Activated naive CD8-positive, alpha-beta T cell (primary cell): ENCODE results near the gene HEXB.
A peak's percentile ranks its signal among the peaks of the same experiment; 100 is the strongest.

ENCODE experiments used
- H3K27ac Mint-ChIP-seq: one replicate; pipeline ENCODE4 v1.8.0; 2021; ENCODE audit warnings: mixed read lengths
- H3K27me3 Mint-ChIP-seq: one replicate; pipeline ENCODE4 v1.8.0; 2021; ENCODE audit warnings: mixed read lengths
- H3K36me3 Mint-ChIP-seq: one replicate; pipeline ENCODE4 v1.8.0; 2021; ENCODE audit warnings: mixed read lengths
- H3K4me1 Mint-ChIP-seq: one replicate; pipeline ENCODE4 v1.8.0; 2021; ENCODE audit warnings: low read depth, mixed read lengths
- H3K4me3 Mint-ChIP-seq: one replicate; pipeline ENCODE4 v1.8.0; 2021; ENCODE audit warnings: mild to moderate bottlenecking, mixed read lengths
- H3K9me3 Mint-ChIP-seq: one replicate; pipeline ENCODE4 v1.8.0; 2021; ENCODE audit warnings: low read depth, mixed read lengths

HEXB gene

DNA sequence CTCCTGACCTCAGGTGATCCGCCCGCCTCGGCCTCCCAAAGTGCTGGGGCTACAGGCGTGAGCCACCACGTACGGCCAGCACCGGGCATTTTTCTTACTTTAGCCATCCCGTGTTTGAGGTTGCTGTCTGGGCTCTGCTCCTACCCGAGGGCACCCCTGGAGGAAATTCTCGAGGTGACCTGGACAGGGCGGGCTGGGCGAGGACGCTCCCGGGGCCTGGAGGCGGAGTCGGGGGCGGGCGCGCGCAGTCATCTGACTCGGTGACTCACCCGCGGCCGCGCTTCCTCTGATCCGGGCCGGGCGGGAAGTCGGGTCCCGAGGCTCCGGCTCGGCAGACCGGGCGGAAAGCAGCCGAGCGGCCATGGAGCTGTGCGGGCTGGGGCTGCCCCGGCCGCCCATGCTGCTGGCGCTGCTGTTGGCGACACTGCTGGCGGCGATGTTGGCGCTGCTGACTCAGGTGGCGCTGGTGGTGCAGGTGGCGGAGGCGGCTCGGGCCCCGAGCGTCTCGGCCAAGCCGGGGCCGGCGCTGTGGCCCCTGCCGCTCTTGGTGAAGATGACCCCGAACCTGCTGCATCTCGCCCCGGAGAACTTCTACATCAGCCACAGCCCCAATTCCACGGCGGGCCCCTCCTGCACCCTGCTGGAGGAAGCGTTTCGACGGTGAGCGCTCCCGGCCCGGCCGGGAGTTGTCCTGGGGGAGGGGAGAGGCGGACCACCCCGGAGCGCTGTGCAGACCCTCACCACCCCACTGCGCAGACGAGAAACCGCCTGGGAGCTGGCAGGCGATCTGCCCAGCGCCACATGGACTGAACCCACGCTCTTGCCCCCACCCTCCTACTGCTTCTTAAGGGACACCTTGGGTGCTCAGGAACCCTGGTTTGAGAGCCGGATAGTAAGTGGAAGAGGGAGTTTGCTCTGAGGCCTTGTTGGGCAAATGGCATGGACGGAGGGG lies at the start of gene HEXB:
HEXB (plus strand) TSS at position 334 of the 952 bp plus-strand sequence; CDS start at position 362, 28 bp downstream.
- Mint-ChIP-seq H3K36me3 (peaks cover 4% of the 10 kb centered on the region), H3K4me1 (peaks cover 27% of the 10 kb centered on the region), H3K4me3 (peak within 1 kb of the TSS; percentile 89), H3K27ac (peak within 1 kb of the TSS; percentile 83), H3K27me3 (peaks cover 2% of the 10 kb centered on the region), H3K9me3 (no peaks in the 10 kb centered on the region)

DNA sequence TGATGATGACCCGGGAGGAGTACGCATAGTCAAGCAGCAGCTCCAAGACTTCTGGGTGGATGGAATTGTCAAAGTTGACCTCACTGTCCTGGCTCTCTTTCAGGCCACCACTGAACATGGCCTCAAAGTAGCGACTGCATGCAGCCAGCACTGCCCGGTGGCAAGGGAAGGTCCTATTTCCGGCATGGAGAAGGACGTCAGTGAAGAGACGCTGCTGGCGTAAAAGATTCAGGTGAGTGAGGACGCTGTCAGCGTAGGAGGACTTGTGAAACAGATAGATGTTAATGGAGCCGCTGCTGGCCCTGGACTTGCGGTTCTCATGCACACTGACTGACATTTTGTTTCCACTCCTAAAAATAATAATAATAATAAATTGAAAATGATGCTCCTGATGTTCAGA lies 48.9 kb upstream of the HEXB start:
- peaks cover 25% of the 10 kb centered on the region for H3K4me1 Mint-ChIP-seq
- H3K27me3 Mint-ChIP-seq = peaks cover 20% of the 10 kb centered on the region
- H3K36me3 Mint-ChIP-seq = no peaks in the 10 kb centered on the region
- no peak overlapping the region for H3K27ac Mint-ChIP-seq
- no peaks in the 10 kb centered on the region for H3K9me3 Mint-ChIP-seq
- no peak overlapping the region for H3K4me3 Mint-ChIP-seq

DNA sequence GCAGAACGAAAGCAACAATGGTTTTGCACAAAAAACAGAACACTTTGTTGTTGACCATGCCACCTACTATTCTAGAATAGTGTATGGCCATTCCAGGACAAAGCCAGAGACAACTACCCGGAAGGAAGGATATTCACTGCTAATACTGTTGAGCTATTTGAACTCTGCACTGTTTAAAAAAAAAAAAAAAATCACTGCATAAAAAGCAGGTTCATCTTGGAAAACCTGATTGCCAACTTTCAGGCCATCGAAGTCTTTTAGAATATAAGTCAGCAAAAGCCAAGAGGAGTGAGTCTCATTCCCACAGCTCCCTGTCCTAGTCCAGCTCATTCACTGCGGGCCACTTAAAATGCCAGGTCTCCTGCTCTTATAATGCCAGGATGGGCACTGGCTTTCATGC lies 48.5 kb upstream of the HEXB start:
- no peaks in the 10 kb centered on the region for H3K9me3 Mint-ChIP-seq
- H3K27ac Mint-ChIP-seq = no peak overlapping the region
- H3K4me3 Mint-ChIP-seq = no peak overlapping the region
- peaks cover 27% of the 10 kb centered on the region for H3K4me1 Mint-ChIP-seq
- H3K27me3 Mint-ChIP-seq = peaks cover 21% of the 10 kb centered on the region
- no peaks in the 10 kb centered on the region for H3K36me3 Mint-ChIP-seq

GRCh38 chr5:74638544-74638969 lies 46.5 kb upstream of the HEXB start:
- H3K27me3 Mint-ChIP-seq = peaks cover 21% of the 10 kb centered on the region
- H3K4me3 Mint-ChIP-seq = peak overlapping the region; percentile 87
- no peak overlapping the region for H3K27ac Mint-ChIP-seq
- peaks cover 27% of the 10 kb centered on the region for H3K4me1 Mint-ChIP-seq
- no peaks in the 10 kb centered on the region for H3K36me3 Mint-ChIP-seq
- H3K9me3 Mint-ChIP-seq = no peaks in the 10 kb centered on the region

DNA sequence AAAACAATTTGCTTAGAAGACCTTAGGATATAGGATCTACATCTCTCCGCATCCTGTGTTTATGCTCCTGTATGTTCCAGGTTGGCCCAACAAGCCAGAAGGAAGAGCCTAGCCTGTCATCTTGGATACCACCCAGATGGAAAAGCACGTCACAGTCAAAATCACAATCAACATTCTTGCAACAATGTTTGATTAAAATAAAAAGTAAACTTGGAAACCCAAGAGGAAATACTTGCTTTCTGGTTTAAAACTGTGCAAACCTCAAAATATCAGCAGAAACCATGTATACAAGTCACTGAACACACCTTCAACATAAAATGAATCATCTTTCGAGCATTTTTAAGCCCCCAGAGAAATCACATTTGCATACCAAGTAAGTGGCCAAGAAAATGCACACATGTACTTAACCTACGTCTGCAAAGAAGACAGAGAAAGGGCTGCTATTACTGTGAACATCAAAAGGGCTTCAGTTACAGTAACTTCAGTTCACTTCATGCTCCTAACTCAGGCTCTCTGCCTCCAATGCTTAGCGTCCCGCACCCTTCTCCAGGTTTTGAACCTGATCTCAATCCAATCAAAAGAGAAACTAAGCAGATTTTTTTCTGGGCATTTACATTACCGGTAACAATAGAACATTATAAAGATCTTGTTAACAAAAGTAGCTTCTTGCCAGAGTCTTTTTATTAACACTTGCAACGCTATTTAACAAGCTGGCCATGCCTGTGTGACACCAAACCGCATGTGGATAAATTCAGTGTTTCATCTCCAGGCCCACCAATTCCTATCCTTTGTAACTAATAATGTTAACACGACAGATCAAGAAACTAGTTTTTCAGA lies 45.8 kb upstream of the HEXB start:
- Mint-ChIP-seq H3K9me3 (no peaks in the 10 kb centered on the region), H3K4me3 (peak overlapping the region; percentile 87), H3K27ac (peak overlapping the region; percentile 73), H3K36me3 (no peaks in the 10 kb centered on the region), H3K27me3 (peaks cover 21% of the 10 kb centered on the region), H3K4me1 (peaks cover 27% of the 10 kb centered on the region)

GRCh38 chr5:74639807-74640449 lies 45.1 kb upstream of the HEXB start:
- H3K27ac Mint-ChIP-seq = peak overlapping the region; percentile 73
- H3K4me3 Mint-ChIP-seq = peak overlapping the region; percentile 87
- no peaks in the 10 kb centered on the region for H3K36me3 Mint-ChIP-seq
- H3K9me3 Mint-ChIP-seq = no peaks in the 10 kb centered on the region
- peaks cover 23% of the 10 kb centered on the region for H3K27me3 Mint-ChIP-seq
- H3K4me1 Mint-ChIP-seq = peaks cover 27% of the 10 kb centered on the region

DNA sequence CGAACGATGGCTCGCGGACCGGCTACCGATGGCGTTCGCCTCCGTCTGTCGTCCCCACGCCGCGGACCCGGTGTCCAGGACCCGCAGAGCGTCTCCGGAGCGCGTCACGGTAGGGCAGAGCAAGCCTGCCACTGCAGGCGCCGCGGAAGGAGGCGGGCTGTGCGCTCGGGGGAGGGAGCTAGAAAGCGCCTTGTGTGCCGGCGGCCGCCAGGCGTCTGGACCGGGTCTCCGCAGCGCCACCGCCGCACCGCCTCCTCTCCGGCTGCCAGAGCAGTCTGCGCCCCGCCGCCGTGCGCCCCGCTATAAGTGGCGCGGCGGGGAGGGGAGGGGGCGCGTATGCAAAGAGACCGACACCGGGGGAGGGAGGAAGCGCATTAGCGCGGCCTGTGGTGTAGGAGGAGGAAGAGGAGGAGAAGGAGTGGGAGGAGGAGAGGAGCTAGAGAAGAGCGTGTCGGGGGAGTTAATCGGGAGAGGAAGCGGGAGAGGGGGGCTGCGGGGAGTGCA lies 44.5 kb upstream of the HEXB start, which contains the start of gene ENC1:
ENC1 (minus strand) TSS at position 279 of the 504 bp plus-strand sequence. CDS start 4,243 bp downstream, outside the sequence.
- Mint-ChIP-seq H3K36me3 (no peaks in the 10 kb centered on the region), H3K4me3 (peak within 1 kb of the TSS; percentile 87), H3K4me1 (peaks cover 27% of the 10 kb centered on the region), H3K27ac (peak within 1 kb of the TSS; percentile 73), H3K27me3 (peaks cover 23% of the 10 kb centered on the region), H3K9me3 (no peaks in the 10 kb centered on the region)

DNA sequence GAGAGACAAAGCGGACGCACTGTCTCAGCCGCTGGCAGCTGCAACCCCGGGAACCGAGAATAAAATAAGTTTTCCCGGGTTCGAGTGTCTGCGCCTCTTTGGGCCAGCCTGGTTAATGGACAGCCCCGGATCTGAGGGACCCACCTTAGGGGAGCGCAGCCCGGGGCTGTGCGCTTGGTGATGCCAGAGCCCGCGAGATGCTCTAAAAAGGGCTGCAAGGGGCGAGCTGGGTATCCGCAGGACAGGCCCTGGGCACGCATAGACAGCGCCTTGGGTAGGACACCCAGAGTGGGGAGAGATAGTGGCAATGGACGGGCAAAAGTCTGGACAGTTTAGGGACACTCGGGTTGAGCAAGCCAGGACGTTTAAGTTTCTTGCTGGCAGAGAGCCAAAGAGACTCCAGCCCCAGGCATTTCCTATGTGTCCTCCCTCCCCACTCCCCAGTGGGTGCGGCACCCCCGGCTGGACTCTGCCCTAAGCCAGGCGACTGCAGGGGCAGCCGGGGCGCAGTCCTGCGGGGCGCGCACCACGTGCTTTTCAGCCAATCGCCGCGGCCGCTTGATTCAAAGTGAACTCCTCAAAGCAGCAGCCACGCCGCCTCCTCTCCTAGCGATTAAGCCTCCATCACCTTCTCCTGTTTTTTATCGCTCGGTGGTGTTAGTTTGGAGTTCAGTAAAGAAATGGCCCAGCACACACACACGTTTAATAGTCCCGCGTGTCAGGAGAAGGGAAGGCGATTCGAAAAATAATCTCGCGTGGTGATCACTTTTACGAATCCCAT lies 43.9 kb upstream of the HEXB start:
- Mint-ChIP-seq H3K27me3 (peaks cover 19% of the 10 kb centered on the region), H3K9me3 (no peaks in the 10 kb centered on the region), H3K4me1 (peaks cover 27% of the 10 kb centered on the region), H3K4me3 (peak overlapping the region; percentile 87), H3K36me3 (no peaks in the 10 kb centered on the region), H3K27ac (no peak overlapping the region)

DNA sequence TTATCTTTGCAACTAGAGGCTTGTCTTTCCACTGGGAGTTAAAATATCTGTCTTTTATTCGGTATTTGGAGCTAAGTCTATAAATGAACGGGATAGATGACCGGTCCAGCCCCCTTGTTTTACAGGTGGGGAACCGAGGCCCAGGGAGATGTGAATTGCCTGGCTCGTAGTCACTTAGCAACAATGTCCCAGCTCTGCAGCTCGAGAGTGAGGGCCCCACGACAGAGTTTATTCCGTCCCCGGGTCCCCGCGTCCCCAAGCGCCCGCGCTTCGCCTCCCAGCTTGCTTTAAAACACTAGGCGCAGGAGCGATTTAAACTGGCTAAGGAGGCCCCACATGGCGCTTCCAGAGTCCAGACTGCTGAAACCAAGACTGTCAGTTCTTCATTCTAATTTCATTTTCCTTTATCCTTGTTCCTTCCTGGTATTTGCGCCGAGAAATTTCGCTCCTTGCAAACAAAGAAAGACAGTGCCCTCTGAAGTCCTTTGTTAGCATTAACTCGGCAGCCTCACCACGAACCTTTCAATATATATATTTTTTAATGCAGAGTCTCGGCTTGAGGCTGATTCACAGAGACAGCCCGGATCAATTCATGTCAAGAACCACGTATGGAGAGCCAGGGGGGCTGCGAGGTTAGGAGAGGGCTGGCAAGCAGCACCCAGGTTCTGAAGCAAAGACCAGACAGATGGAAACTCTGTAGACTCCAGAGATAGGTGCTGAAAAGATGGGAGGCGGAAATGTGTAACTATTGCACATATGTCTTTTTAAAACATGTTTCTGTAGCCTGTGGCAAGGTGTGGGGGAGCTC lies 43.1 kb upstream of the HEXB start:
- peak overlapping the region; percentile 87 for H3K4me3 Mint-ChIP-seq
- H3K36me3 Mint-ChIP-seq = no peaks in the 10 kb centered on the region
- peaks cover 17% of the 10 kb centered on the region for H3K27me3 Mint-ChIP-seq
- peaks cover 27% of the 10 kb centered on the region for H3K4me1 Mint-ChIP-seq
- H3K27ac Mint-ChIP-seq = no peak overlapping the region
- no peaks in the 10 kb centered on the region for H3K9me3 Mint-ChIP-seq

DNA sequence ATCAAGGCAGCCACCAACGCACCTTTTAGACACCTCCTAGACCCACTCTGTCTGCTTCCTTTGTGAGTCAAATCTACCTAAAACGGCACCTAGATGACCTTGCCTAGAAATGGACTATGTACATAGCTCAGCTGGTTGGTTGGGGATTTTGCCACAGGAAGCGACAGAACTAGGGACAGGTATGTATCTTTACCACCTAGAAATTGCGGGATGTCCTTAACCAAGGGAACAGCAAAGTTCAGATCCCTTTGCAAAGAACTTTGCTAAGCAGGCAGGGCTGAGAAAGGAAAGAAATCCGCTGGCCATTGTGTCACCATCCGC lies 42.5 kb upstream of the HEXB start:
- H3K27me3 Mint-ChIP-seq = peaks cover 14% of the 10 kb centered on the region
- no peaks in the 10 kb centered on the region for H3K9me3 Mint-ChIP-seq
- no peaks in the 10 kb centered on the region for H3K36me3 Mint-ChIP-seq
- H3K4me3 Mint-ChIP-seq = peak overlapping the region; percentile 87
- peaks cover 27% of the 10 kb centered on the region for H3K4me1 Mint-ChIP-seq
- no peak overlapping the region for H3K27ac Mint-ChIP-seq

DNA sequence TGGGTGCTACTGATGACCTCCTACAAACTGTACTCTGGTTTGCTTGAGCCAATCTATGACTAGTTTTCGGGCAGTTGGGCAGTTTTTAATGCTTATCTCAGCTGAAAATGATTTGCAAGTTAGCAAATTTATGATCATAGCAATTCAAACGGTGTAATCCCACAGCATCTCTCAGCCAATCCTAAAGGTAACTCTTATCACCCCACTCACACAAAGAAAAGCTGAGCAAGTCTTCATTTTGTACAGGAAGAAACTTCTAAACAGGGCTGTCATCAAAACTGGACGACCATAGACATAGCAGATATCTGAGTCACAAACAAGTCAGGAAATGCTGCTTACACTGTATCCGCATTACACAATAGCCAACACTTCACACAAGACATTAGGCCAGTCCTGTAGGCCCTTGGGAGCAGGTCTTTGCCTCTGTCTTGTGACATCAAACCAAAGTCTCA lies 41.9 kb upstream of the HEXB start:
- H3K27me3 Mint-ChIP-seq = peaks cover 14% of the 10 kb centered on the region
- no peaks in the 10 kb centered on the region for H3K36me3 Mint-ChIP-seq
- peaks cover 27% of the 10 kb centered on the region for H3K4me1 Mint-ChIP-seq
- no peak overlapping the region for H3K27ac Mint-ChIP-seq
- H3K4me3 Mint-ChIP-seq = no peak overlapping the region
- no peaks in the 10 kb centered on the region for H3K9me3 Mint-ChIP-seq

DNA sequence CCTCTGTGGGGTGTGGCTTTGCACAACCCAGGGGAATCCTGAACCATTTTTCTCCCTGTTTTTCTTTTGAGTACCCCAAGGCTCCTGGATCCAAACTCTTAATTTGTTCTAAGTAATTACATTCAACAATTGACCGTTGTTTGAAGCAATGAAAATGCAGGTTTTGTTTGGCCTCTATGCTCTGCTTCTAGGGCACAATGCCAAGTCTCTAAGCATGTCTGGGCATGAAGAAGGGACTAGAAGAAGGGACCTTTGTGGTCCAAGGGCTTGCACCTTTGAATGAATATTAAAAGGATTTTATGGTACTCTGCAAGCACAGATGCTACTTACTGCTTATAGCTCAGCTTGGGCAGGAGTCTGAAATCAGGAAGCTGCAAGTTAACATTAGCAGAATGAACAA lies 37.9 kb upstream of the HEXB start:
- no peak overlapping the region for H3K4me3 Mint-ChIP-seq
- no peaks in the 10 kb centered on the region for H3K36me3 Mint-ChIP-seq
- H3K4me1 Mint-ChIP-seq = peaks cover 3% of the 10 kb centered on the region
- peaks cover 7% of the 10 kb centered on the region for H3K27me3 Mint-ChIP-seq
- no peak overlapping the region for H3K27ac Mint-ChIP-seq
- H3K9me3 Mint-ChIP-seq = no peaks in the 10 kb centered on the region

GRCh38 chr5:74648835-74649293 lies 36.2 kb upstream of the HEXB start:
- Mint-ChIP-seq H3K4me1 (no peaks in the 10 kb centered on the region), H3K4me3 (no peak overlapping the region), H3K9me3 (no peaks in the 10 kb centered on the region), H3K27me3 (peaks cover 7% of the 10 kb centered on the region), H3K27ac (no peak overlapping the region), H3K36me3 (no peaks in the 10 kb centered on the region)
